GM19467 (cell line): ENCODE results near the gene DSCAM.
"Not testable (repeated sequence)": the region's sequence is repeated elsewhere in the genome, so short reads cannot be mapped to it uniquely, and the experiment has no call there.

Experiments
- ATAC-seq: cut with Tn5 transposase; IDR thresholded peaks from one replicate; pipeline ENCODE4 v1.9.1; 2021; ENCODE audit warnings: mild to moderate bottlenecking, moderate library complexity; ENCODE audit not compliant: unreplicated experiment

The DSCAM gene

DNA sequence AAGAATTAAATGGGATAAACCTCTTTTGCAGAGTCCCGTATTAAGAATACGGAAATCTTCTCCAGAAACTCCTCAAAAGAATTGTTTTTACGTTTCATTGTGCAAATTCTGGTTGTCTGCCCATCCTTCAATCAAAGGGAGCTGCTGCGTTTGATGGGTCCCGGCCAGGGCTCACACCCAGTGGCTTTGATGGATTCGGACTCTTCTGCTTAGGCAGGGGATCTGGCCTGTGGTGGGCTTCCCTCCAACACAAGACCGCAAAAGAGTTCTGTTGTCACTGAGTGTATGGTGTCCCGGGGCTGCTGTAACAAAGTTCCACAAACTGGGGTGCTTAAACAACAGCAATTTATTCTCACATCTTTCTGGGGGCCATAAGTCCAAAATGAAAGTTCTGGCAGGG is 577.7 kb downstream of the DSCAM start:
- no peak for ATAC-seq

DNA sequence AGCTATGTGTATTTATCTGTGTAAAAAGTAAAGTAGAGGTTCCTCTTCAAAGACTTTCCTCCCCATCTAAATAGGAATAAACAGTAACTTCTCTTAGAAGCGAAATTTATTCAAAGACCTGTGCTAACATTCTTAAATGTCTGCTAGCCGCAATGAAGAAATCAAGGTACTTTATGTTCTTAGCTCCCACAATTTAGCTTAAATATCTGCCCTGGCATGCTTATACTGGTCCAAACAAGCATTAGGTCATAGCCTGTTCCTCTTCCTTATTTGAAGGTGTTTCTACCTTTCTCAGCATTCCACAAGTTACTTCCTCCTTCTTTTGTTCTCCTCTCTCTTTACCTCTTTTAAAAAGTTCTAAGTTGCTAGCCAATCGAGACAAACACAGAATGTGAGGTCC is 588.5 kb downstream of the DSCAM start:
- not testable (repeated sequence) for ATAC-seq

DNA sequence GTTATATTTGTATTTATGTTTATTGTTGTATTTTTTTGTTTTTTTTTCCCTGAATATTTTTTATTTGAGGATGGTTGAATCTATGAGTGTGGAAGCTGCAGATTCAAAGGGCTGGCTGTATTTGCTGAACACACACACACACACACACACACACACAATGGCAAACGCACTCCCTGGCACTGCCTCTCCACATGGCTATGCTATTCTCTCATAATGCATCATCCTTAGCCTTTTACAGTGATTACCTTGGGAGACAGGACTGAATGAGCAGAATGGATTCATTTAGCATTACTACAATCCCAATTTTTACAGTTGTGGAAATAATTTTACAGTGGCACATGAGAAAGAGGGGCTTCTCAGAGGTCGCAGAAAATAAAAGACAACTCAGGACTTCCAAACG is 589.6 kb downstream of the DSCAM start:
- ATAC-seq = no peak

DNA sequence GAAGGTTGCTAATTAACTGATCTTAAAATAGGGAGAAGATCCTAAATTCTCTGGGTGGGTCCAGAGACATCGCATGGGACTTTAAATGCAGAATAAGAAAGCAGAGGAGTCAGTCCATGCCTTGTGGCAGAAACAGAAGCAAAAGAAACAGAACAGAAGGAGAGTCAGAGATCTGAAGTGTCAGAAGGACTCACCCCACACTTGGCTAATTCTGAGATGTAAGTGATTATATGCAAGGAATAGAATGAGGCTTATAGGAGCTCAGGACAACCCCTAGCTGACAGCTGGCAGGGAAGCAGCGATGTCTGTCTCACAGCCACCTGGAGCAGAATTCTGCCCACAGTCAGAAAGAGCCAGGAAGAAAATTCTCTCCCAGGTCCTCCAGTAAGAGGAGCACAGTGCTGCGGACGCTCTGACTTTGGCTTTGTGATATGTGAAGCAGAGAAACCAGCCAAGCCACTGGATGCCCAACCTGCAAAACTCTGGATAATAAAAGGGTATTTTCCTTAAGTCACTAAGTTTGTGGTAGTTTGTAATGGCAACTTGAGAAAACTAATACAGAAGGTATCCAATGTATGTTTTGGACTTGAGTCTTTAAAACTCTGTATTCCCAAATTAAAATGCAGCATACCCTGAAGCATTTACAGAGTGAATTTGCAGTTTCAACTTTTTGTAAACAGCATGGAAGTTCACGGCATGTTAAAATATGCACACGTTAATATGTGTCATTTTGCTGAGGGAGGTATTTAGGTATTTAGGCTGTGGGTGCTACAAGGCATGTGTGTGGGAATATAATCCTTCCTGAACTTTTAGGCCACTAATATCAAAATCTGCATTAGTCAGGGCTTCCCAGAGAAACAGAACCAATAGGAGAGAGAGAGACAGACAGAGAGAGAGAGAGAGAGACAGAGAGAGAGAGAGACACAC is 591.2 kb downstream of the DSCAM start:
- no peak for ATAC-seq

DNA sequence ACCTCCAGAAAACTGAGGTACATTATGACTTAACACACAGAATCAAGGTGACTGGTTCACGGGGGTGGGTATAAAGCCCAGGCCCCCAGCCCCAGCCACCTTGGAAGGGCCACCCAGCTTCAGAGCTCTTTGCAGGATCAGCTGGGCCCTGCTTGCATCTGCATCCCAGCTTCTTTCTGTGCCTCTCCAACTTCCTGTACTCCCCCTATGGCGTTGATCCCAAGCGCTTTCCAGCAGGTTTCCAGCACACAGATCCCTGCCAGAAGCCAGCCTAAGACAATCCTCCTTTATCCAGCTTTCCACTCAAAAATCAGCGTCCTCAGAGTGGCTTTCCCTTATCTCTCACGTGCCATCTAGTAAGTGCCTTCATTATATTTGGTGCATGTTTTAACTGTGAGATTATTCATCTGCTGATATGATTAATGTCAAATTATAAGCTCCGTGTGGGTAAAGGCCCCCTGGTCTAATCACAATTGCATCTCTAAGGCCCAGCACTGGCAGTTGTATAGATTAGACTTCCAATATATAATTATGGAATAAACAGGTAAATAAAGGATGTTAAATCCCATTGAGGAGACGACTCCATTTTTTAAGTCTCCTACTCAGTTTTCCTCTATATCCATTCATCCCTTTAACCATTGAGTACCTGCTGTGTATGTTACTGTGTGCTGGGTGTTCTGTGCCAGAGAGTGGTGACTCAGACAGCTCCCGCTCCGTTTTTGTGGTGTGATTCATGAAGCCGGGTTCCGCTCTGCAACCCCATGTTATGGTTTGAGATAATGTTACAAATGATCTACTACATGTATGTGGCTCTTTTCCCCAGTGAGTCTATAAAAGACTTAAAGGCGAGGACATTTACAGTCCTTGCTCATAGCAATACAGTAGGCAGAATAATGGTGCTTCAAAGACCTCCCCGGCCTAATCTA is 592.2 kb downstream of the DSCAM start:
- ATAC-seq = no peak

DNA sequence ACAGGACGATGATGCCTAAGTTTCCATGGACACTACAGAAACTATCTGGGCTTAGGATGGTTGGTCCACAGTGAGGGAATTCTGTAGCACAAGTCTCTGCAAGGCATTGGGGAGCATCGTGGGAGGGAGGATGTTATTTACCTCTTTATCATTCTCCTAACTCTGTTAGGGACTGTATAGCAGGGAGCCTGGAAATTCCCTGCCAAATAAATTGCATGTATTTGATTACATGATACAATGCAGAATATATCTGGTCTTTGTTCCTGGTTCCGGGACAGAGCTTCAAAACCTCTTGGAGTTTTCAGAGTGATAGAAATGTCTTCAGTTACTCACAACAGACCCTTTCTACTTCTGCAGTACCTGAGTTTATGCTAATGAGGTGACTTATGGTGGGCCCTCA is 593.8 kb downstream of the DSCAM start:
- ATAC-seq = no peak

DNA sequence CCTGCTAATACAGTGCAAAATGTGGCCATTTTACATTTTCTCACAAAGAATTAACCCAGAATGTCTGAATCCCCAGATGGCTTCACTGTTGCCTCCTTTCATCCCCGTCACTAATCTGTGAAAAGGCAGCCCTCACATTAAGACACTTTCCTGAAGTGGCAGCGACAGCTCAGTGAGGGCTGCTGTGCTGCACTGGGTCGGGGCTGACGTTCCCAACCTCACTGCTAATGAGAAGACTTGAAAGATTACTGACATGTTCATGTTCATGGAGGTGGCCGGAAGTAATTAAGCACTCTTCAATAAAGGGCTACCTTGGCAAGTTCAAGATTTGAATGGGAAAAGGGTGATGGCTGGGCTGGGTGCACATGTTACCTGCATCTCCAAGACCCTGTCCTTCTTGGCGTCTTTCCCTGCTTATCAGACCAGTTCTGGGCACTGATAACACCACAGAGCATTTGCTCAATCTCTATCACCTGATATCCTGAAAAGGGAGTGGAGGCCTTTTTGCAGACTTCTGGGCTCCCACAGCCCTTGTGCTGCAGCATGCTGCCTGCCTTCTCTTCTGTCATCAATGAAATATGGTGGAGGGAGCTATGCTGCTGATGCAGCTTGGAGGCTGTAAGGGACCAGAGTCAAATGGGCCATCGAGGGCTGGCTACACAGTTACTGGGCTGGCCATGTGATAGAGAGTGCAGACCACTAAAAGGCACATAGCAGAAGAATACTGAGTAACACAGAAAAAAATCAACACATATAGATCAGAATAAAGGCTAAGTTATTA is 596.3 kb downstream of the DSCAM start:
- no peak for ATAC-seq

DNA sequence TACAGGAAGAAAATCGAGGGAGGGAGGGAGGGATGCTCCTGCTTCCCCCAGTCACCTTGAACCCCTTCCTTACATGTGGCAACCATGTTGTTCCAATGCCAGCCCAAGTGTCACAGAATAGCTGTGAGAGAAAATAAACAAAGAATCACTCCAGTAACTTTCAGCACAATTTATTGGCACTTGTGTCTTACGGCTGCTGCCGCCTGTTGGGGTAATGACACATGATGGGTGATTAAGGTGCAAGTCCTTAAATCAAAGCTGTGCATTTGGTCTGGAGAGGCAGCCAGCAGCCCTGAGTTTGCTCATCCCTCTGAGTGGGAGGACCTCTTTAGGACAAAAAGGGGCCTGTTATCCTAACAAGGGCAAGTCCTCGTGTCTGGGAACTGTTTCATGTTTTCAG is 602.0 kb downstream of the DSCAM start:
- no peak for ATAC-seq

DNA sequence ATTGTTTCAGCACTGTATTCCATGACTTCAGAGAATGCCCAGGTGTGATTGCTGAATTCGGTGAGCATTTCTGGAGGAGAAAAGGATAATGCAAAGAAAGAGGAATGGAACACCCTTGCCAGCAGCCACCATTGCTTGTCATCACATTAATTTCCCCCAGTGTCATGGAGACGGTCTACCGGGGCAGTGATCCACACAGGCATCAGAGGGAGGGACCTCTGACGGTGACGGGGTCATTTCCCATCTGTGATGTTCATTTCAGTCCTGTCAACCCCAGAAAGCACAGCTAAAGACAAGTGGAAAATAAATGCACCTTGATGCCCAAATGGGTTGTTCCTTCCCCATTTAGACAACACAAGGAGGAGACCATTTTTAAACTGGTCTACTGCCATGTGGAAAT is 603.3 kb downstream of the DSCAM start:
- no peak for ATAC-seq

DNA sequence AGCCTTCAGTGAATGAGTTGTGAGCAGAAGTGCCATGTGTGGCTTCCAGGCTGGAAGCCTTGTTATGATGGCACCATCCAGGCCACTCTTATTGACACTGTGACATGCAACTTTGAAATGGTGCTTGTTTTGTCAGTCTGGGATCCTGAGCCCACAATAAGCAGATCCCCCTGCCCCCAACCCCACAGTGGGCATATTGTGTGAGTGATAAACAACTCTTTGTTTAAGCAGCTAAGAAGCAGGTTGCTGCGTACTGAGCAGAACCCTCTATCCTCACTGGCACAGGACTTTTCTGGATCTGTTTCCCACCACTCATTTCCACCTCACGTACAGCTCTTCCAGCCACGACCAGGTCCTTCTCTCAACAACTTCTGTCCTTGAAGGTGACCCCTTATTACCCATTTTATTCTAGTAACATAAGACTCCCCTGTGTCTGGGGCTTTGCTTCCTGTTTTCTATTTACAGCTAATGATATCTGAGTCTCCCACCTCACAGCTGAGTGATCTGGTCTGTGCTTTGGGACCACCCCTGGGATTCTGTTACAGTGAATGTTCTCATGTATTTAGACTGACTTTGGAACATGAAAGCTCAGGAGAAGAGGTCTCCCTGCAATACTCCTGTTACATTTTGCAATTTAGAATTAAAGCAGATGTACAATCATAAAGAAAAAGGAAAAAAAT is 604.2 kb downstream of the DSCAM start:
- no peak for ATAC-seq

DNA sequence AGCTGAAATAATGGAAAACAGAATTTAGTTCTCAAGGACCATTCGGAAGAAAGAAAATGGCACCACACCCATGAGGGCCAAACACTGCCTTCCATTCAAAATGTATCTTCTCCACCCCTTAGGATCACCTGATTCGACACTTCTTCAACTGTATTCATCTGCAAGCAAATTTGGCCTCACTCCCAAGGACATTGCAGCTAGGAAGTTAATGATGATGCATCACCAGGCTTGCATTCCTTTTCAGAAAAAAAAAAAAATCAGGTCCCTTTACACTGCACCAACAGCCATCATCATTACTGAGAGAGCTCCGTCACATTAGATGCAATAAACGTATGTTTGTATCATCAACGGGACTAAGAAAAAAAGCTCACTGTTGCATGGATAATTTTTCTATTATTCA is 611.4 kb downstream of the DSCAM start:
- ATAC-seq = no peak

DNA sequence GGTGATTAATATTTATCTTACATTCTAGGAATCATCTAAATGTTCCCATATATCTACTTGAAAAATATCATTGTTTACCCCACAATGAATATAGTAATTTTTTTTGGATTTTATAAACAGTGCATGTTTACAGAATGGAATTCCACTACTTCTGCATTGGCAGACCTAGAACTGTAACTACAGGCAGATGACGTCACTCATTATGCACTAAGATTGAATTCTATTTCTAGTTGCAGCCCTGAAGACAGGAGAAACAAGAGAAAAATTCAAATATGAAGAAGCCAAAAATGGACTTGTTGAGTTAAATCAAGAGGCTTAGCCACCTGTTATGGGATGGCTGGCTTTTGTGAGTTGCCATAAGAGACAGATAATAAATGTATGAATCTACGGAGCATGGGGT is 615.0 kb downstream of the DSCAM start:
- no peak for ATAC-seq

DNA sequence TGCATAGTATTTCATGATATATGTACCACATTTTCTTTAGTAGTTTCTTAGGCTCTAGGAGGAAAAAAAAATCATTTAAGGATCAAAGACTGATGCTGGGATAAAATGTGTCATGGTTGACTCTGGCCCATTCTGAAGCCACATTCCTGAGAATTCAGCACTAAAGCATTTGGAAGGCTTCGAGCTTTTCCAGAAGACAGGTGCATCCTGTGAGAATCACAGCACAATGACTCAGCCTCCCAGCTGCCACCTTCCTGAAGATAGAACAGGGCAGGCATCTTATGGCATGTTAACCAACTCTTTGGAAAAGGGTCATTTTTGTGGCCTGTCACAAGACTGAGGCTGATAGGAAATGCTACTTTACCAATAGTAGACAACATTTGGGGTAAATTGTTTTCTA is 619.9 kb downstream of the DSCAM start:
- no peak for ATAC-seq

DNA sequence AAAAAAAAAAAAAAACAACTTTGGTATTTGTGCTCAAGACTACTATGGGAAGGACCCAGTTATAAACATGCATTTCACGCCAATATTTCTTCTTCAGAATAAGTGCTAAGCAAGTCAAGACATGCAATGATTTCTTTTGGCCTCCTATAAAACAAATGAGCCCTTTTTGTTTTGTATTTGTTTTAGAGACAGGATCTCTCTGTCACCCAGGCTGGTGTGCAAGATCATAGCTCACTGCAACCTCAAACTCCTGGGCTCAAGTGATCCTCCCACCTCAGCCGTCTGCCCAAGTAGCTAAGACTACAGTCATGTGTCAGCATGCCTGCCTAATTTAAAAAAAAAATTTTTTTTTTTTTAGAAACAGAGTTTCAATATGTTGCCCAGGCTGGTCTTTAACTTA is 631.0 kb downstream of the DSCAM start:
- no peak for ATAC-seq

DNA sequence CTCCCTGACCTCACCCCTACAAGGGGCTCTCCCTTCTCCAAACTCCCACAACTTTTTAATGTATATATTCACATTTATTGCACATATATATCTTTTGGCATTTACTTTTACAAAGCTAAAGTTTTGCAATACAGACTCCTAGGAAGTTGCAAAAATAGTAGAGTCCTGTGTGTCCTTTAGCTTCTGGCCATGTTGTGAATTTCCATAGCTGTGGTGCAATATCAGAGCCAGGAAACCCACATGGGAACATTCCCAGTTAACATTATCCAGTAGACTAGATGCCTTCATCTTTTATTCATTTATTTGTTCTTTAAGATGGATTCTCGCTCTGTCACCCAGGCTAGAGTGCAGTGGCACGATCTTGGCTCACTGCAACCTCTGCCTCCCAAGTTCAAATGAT is 636.7 kb downstream of the DSCAM start:
- ATAC-seq = no peak

DNA sequence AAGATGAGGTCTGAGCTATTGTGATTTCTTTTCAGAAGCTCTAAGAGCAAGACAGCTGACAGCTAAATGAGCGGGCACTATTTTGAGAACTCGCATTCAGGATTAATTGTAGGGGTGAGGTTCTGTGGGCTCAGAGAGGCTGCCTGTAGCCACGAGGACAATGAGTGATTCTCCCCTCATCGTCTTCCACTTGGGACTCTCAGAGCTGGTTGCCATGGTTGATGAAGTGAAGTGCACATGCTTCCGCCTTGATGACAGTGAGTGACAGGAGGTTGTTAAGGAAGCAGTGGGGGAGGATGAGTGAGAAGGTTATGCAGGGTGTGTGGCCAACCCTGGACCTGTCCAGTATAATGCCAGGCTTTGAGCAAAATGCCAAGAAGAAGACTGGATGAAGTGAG is 638.0 kb downstream of the DSCAM start:
- no peak for ATAC-seq

DNA sequence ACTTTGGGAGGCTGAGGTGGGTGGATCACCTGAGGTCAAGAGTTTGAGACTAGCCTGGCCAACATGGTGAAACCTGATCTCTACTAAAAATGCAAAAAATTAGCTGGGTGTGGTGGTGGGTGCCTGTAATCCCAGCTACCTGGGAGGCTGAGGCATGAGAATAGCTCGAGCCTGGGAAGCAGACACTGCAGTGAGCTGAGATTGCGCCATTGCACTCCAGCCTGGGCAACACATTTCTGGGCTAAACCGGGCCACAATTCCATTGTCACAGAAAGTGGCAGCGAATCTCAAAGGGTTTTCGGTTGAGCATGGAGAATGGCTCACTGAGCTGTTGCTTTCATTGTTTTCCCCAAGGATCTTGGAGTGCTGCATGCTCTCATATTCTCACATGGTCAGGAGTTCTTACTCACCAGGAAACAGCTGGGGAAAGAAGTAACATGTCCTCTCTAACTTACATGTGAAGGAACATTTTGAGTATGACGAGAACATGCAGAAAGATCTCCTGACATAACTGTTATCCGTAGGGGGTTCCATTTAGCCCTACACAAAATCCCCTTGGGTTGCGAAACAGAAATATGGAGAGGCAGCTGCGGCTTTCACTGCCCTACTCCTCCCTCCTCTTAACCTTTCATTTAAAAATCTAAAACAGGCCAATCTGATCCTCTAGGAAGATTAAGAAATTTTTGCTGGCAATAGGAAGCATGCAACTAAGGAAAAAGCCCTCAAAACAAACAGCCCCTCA is 638.6 kb downstream of the DSCAM start:
- no peak for ATAC-seq

DNA sequence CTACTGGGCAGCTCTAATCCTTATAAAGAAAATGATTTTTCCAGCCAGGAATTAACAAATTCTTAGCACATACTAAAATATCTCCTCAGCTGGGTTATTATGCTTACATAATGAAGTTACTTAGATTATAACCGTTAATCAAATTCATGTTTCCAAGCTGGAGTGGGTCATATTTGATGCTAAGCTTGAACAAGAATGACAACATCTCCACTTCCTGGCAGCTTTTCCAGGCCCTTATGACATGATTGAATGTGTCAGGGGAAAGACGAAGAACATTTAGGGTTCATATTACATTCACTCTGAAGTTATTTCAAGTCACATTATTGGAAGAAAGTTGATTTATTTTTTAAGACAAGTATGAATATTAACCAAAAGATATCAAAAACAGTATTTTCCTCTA is 646.0 kb downstream of the DSCAM start:
- no peak for ATAC-seq

DNA sequence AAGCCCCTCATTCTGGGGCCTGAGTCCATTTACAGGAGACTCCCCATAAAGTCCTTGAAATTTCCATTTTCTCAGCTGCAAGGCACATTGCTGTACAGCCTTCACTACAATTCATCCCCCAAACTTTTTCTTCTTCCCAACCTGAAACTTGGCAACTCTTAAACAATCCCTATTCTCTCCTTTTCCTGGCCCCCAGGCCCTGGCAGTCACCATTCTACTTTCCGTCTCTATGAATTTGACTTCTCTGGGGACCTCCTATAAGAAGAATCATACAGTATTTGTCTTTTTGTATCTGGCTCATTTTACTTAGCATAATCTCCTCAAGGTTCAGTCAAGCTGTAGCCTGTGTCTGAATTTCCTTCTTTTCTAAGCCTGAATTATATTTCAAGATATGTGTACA is 646.8 kb downstream of the DSCAM start:
- no peak for ATAC-seq
